ENCODE measurements around the gene GPATCH8. TPM values are rescaled to one million over a fixed set of nuclear protein-coding genes. Genes with fewer than 3 reads are reported as not detected.

Gene GPATCH8
- total RNA-seq, 4 donors from 2014 or later: 52.7 to 106 (median 57.7) TPM

- H3K27ac ChIP-seq: no peak overlapping the region
Observed at GRCh38 chr17:44349553-44350070, 153.6 kb downstream of the GPATCH8 start.

GRCh38 chr17:44348988-44349364 lies 154.2 kb downstream of the GPATCH8 start:
- no peaks in the 10 kb centered on the region for H3K27me3 ChIP-seq
- no peak for TF ChIP-seq CTCF (IDR thresholded peaks at IDR 0.05)
- no peak for TF ChIP-seq POLR2A (IDR thresholded peaks at IDR 0.05)
- no peaks in the 10 kb centered on the region for H3K9me3 ChIP-seq
- intact Hi-C loops (cut with DNase I): loop anchor here (5.0 kb wide), 1 partner anchor 147 kb away; no protein-coding TSS in a partner anchor
- H3K27ac ChIP-seq: no peak overlapping the region
- DNase-seq: no peak
- 90 to 94% methylated on average over 4 to 6 of the region's 6 CpGs for WGBS, 2 donors
- no peak overlapping the region for H3K4me3 ChIP-seq (replicated peaks in 1 of 3)
- H3K36me3 ChIP-seq: peaks cover 27 to 30% of the 10 kb centered on the region in 2 donors
- H3K4me1 ChIP-seq: peaks cover 6 to 14% of the 10 kb centered on the region in 2 donors

More at GRCh38 chr17:44349553-44350070, 153.6 kb downstream of the GPATCH8 start:
- no peak for TF ChIP-seq CTCF (IDR thresholded peaks at IDR 0.05)
- TF ChIP-seq POLR2A (IDR thresholded peaks at IDR 0.05): no peak
- WGBS, 2 donors: 90 to 94% methylated on average over 9 to 12 of the region's 12 CpGs
- no peak for DNase-seq
- H3K9me3 ChIP-seq: no peaks in the 10 kb centered on the region
- H3K4me3 ChIP-seq (replicated peaks in 1 of 3): no peak overlapping the region
- peaks cover 27 to 30% of the 10 kb centered on the region in 2 donors for H3K36me3 ChIP-seq
- no peaks in the 10 kb centered on the region for H3K27me3 ChIP-seq
- intact Hi-C loops (cut with DNase I): loop anchor here (5.0 kb wide), 1 partner anchor 147 kb away; no protein-coding TSS in a partner anchor
- peaks cover 6 to 9% of the 10 kb centered on the region in 2 donors for H3K4me1 ChIP-seq

GRCh38 chr17:44348234-44348987 lies 154.8 kb downstream of the GPATCH8 start:
- peaks cover 6 to 14% of the 10 kb centered on the region in 2 donors for H3K4me1 ChIP-seq
- H3K27me3 ChIP-seq: no peaks in the 10 kb centered on the region
- peaks cover 27 to 30% of the 10 kb centered on the region in 2 donors for H3K36me3 ChIP-seq
- intact Hi-C loops (cut with DNase I): loop anchor here (5.0 kb wide), 1 partner anchor 146 kb away; no protein-coding TSS in a partner anchor
- H3K27ac ChIP-seq: no peak overlapping the region
- H3K9me3 ChIP-seq: no peaks in the 10 kb centered on the region
- WGBS, 2 donors: 83 to 92% methylated on average over 8 to 9 of the region's 9 CpGs
- H3K4me3 ChIP-seq (replicated peaks in 1 of 3): no peak overlapping the region
- DNase-seq: no peak
- no peak for TF ChIP-seq POLR2A (IDR thresholded peaks at IDR 0.05)
- no peak for TF ChIP-seq CTCF (IDR thresholded peaks at IDR 0.05)

Small RNAs within 50 kb of the gene (small RNA-seq; reads per million reads assigned to genes)
- gene RN7SL258P: not detected

Other genes starting within 250 kb of the GPATCH8 start
- gene SLC4A1, start 235.3 kb downstream of the GPATCH8 start, total RNA-seq: under 1 TPM in 2 of 4 donors, not detected in 2; 0.15 to 0.78 TPM
- gene RUNDC3A, start 194.8 kb downstream of the GPATCH8 start, total RNA-seq: 1 to 10 TPM in 3 of 4 donors, under 1 TPM in 1; 0.89 to 4.1 (median 2.1) TPM
- gene SLC25A39, start 178.6 kb downstream of the GPATCH8 start, total RNA-seq: 100 to 1,000 TPM in 2 of 4 donors, 10 to 100 TPM in 2; 82.5 to 201 (median 144) TPM
- gene GRN, start 158.1 kb downstream of the GPATCH8 start, total RNA-seq: 100 to 1,000 TPM; 259 to 292 (median 264) TPM
- gene FAM171A2, start 139.6 kb downstream of the GPATCH8 start, total RNA-seq: 10 to 100 TPM in 2 of 4 donors, 1 to 10 TPM in 2; 7.1 to 15.0 (median 10.4) TPM
- 1 to 10 TPM; 2.0 to 4.6 (median 3.3) TPM for gene ITGA2B, start 113.8 kb downstream of the GPATCH8 start, total RNA-seq
- 1 to 10 TPM; 1.8 to 7.1 (median 4.5) TPM for gene FZD2, start 54.1 kb upstream of the GPATCH8 start, total RNA-seq
- under 1 TPM in 2 of 4 donors, not detected in 2; 0.27 to 0.33 TPM for gene MEIOC, start 153.1 kb upstream of the GPATCH8 start, total RNA-seq
- 10 to 100 TPM; 15.7 to 21.0 (median 18.8) TPM for gene CCDC43, start 186.4 kb upstream of the GPATCH8 start, total RNA-seq
- 1 to 10 TPM; 2.4 to 8.0 (median 5.1) TPM for gene DBF4B, start 205.3 kb upstream of the GPATCH8 start, total RNA-seq